ENCODE measurements around the gene MYH11.

GRCh38 chr16:15807603-15808009 lies 49.2 kb downstream of the MYH11 start:
- TF ChIP-seq CTCF (IDR thresholded peaks at IDR 0.05; ENCODE audit: low read depth, low read length) (no peak), EZH2phosphoT487 (IDR thresholded peaks at IDR 0.05; ENCODE audit: low read depth) (no peak)
